ENCODE results near the gene NIF3L1. TPM values are rescaled to one million over a fixed set of nuclear protein-coding genes. Genes with fewer than 3 reads are reported as not detected.
"Not testable (repeated sequence)": the region's sequence is repeated elsewhere in the genome, so short reads cannot be mapped to it uniquely, and the experiment has no call there.

The NIF3L1 gene
- total RNA-seq, 2 donors from 2014 or later = 7.3 to 7.6 TPM

DNA sequence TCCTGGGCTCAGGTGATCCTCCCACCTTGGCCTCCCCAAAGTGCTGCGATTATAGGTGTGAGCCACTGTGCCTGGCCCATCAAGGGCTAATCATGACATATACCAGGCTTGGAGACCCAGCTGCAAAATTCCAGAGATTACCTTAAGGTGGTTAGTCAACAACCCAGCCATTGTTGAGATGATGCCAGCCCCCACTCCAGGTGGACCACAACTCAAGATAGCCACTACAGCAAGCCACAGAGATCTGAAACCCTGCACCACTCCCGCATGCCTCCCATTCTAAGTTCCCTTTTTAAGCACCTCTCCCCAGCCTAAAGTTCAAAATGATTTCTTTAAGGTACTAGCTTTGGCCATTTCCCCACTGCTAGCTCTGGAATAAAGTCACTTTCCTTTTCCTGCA lies 20.2 kb upstream of the NIF3L1 start:
- DNase-seq (no peak), ATAC-seq (no peak)
- Histone ChIP-seq H3K9me3 (no peaks in the 10 kb centered on the region), H3K4me1 (peaks cover 29% of the 10 kb centered on the region), H3K27ac (no peak overlapping the region), H3K4me3 (no peak overlapping the region), H3K27me3 (no peaks in the 10 kb centered on the region), H3K36me3 (replicated peaks in 1 of 2; ENCODE audit: insufficient read depth in 1 of 2, low read depth in 2 of 2) (no peaks in the 10 kb centered on the region)
- intact Hi-C loops (cut with DNase I) = no loop called here
- WGBS, 2 donors = 77 to 95% methylated on average over 2 of the region's 2 CpGs
- TF ChIP-seq, protein P1, sequence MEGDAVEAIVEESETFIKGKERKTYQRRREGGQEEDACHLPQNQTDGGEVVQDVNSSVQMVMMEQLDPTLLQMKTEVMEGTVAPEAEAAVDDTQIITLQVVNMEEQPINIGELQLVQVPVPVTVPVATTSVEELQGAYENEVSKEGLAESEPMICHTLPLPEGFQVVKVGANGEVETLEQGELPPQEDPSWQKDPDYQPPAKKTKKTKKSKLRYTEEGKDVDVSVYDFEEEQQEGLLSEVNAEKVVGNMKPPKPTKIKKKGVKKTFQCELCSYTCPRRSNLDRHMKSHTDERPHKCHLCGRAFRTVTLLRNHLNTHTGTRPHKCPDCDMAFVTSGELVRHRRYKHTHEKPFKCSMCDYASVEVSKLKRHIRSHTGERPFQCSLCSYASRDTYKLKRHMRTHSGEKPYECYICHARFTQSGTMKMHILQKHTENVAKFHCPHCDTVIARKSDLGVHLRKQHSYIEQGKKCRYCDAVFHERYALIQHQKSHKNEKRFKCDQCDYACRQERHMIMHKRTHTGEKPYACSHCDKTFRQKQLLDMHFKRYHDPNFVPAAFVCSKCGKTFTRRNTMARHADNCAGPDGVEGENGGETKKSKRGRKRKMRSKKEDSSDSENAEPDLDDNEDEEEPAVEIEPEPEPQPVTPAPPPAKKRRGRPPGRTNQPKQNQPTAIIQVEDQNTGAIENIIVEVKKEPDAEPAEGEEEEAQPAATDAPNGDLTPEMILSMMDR (IDR thresholded peaks at IDR 0.05) = no peak

DNA sequence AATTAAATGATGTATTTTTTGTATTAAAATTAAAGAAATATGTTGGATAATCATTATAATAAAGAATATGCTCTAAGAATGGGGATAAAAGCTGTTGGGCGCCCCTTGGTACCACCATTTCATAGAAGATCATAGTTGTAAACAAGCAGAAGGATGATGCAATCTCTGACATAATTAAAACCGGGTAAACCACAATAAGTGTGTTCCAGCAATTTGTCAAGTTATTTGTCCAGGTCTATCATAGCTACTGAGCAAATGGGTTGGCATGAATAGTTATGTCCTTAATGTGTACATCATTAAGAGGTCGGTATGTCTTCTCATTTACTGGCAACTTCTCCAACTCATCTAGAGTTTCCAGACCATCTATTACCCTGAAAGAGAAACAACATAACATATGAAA lies 18.0 kb upstream of the NIF3L1 start:
- intact Hi-C loops (cut with DNase I) = no loop called here
- DNase-seq = no peak
- TF ChIP-seq POLR2A (IDR thresholded peaks at IDR 0.05) = no peak
- TF ChIP-seq, protein P1 (IDR thresholded peaks at IDR 0.05) = no peak
- Histone ChIP-seq H3K27ac (no peak overlapping the region), H3K4me3 (no peak overlapping the region), H3K36me3 (replicated peaks in 1 of 2; ENCODE audit: insufficient read depth in 1 of 2, low read depth in 2 of 2) (no peaks in the 10 kb centered on the region), H3K4me1 (peaks cover 16% of the 10 kb centered on the region), H3K9me3 (no peaks in the 10 kb centered on the region), H3K27me3 (no peaks in the 10 kb centered on the region)
- WGBS, 2 donors = 65 to 73% methylated on average over 3 of the region's 3 CpGs
- ATAC-seq = no peak

DNA sequence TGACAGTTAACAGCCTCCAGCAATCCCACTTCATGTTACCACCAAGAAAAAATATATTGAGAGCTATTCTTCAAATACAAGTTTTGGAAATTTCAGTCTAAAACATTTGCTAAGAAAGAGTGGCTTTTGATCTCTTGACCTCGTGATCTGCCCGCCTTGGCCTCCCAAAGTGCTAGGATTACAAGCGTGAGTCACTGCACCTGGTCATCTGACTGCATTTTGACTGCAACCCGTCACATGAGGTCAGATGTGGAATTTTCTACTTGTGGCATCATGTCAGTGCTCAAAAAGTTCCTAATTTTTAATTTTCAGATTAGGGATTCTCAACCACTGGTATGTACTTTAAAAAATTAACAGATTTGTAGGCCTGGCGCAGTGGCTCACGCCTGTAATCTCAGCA lies 15.6 kb upstream of the NIF3L1 start:
- no peak for DNase-seq
- 92 to 96% methylated on average over 6 of the region's 6 CpGs for whole genome bisulfite sequencing, 2 donors
- no peaks in the 10 kb centered on the region for H3K4me1 ChIP-seq
- no peak overlapping the region for H3K4me3 ChIP-seq
- no peaks in the 10 kb centered on the region for H3K27me3 ChIP-seq
- H3K36me3 ChIP-seq (replicated peaks in 1 of 2; ENCODE audit: insufficient read depth in 1 of 2, low read depth in 2 of 2) = peaks cover 0 to 3% of the 10 kb centered on the region in 2 donors
- no peak overlapping the region for H3K27ac ChIP-seq
- H3K9me3 ChIP-seq = no peaks in the 10 kb centered on the region
- TF ChIP-seq POLR2A (IDR thresholded peaks at IDR 0.05) = no peak
- TF ChIP-seq, protein P1 (IDR thresholded peaks at IDR 0.05) = no peak
- no peak for ATAC-seq
- intact Hi-C loops (cut with DNase I) = no loop called here

DNA sequence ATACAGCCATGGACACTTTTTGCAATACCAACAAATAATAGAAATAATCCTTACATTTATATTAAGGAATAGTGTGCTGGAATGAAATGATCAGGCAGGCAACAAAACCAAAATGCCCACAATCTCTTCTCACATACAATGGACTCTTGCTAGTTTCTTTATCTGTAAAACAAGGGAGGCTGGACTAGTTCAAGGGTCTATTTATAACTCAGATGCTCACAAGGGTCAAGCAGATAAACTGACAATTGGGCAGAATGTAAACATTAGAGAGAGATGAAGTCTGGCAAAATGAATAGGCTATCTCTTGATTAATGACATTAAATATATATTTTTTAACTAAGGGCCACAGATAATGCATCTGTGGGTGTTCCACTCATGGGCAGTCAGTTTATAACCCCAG lies 11.7 kb upstream of the NIF3L1 start:
- H3K27ac ChIP-seq = no peak overlapping the region
- no peaks in the 10 kb centered on the region for H3K9me3 ChIP-seq
- DNase-seq = no peak
- H3K4me1 ChIP-seq = no peaks in the 10 kb centered on the region
- H3K27me3 ChIP-seq = no peaks in the 10 kb centered on the region
- TF ChIP-seq, protein P1 (IDR thresholded peaks at IDR 0.05) = no peak
- TF ChIP-seq POLR2A (IDR thresholded peaks at IDR 0.05) = no peak
- H3K4me3 ChIP-seq = no peak overlapping the region
- ATAC-seq = no peak
- H3K36me3 ChIP-seq (replicated peaks in 1 of 2; ENCODE audit: insufficient read depth in 1 of 2, low read depth in 2 of 2) = peaks cover 6 to 13% of the 10 kb centered on the region in 2 donors
- intact Hi-C loops (cut with DNase I) = no loop called here

DNA sequence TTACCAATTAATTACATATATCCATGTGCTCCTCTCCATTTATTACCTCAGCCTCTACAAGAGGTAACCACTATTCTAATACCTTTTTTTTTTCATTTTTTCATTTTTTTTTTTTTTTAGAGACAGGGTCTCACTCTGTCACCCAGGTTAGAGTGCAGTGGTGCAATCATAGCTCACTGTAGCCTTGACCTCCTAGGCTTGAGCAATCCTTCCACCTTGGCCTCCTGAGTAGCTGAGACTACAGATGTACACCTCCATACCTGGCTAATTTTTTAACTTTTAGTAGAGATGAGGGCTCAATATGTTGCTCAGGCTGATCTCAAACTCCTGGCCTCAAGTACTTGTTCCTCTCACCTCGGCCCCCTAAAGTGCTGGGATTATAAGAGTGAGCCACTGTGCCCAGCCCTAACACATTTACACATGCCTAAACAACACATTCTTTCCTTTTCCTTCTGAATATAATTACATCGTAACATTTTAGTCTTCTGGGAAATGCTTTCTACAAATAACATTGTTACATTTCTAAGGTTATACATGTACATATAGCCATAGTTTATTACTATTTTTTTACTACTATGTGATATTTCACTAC lies 10.8 kb upstream of the NIF3L1 start:
- Histone ChIP-seq H3K9me3 (no peaks in the 10 kb centered on the region), H3K27me3 (no peaks in the 10 kb centered on the region), H3K36me3 (replicated peaks in 1 of 2; ENCODE audit: insufficient read depth in 1 of 2, low read depth in 2 of 2) (peaks cover 6 to 13% of the 10 kb centered on the region in 2 donors), H3K4me1 (no peaks in the 10 kb centered on the region), H3K27ac (no peak overlapping the region), H3K4me3 (no peak overlapping the region)
- 88 to 94% methylated on average over 2 of the region's 2 CpGs for WGBS, 2 donors
- ATAC-seq (no peak), DNase-seq (no peak)
- intact Hi-C loops (cut with DNase I) = no loop called here
- TF ChIP-seq, protein P1 (IDR thresholded peaks at IDR 0.05) = no peak
- TF ChIP-seq POLR2A (IDR thresholded peaks at IDR 0.05) = no peak

DNA sequence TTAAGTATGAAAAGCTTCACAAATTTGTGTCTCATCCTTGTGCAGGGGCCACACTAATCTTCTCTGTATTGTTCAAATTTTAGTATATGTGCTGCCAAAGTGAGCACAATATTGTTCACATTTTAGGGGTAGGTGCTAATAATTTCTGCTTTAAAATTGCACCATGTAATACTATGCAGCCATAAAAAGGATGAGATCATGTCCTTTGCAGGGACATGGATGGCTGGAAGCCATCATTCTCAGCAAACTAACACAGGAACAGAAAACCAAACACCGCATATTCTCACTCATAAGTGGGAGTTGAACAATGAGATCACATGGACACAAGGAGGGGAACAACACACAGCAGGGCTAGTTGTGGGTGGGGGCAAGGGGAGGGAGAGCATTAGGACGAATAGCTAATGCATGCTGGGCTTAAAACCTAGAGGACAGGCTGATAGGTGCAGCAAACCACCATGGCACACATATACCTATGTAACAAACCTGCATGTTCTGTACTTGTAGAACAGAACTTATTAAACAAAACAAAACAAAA lies 7.4 kb upstream of the NIF3L1 start:
- ATAC-seq; H3K4me1 ChIP-seq; intact Hi-C loops (cut with DNase I); DNase-seq; H3K27me3 ChIP-seq; H3K4me3 ChIP-seq; H3K9me3 ChIP-seq; H3K27ac ChIP-seq: not testable (repeated sequence)
- WGBS, 2 donors = 81 to 89% methylated on average over 2 of the region's 2 CpGs
- peaks cover 6 to 18% of the 10 kb centered on the region in 2 donors for H3K36me3 ChIP-seq (replicated peaks in 1 of 2; ENCODE audit: insufficient read depth in 1 of 2, low read depth in 2 of 2)
